CD14-positive monocyte (primary cell): ENCODE data around the gene VAMP3. TPM values are rescaled to one million over a fixed set of nuclear protein-coding genes. Genes with fewer than 3 reads are reported as not detected.

Source experiments
- DNase-seq, 3 donors: peaks; one replicate each; pipeline ENCODE4 v3.0.0-alpha.2; 2011 to 2022
- H2AFZ ChIP-seq: 2 replicates; pipeline ENCODE4 v1.6.0; 2012; ENCODE audit warnings: mild to moderate bottlenecking, low read depth, low read length, inconsistent platforms; ENCODE audit not compliant: insufficient read depth, poor library complexity, severe bottlenecking
- H3K27ac ChIP-seq, 2 donors: 1 replicate in 1 of 2; 2 replicates in 1 of 2; pipeline ENCODE4 v1.5.1; 2012 to 2013; ENCODE audit warnings: low read length in 2 of 2, control low read depth in 1 of 2, inconsistent platforms in 1 of 2, low read depth in 1 of 2, mild to moderate bottlenecking in 1 of 2
- H3K27me3 ChIP-seq, 2 donors: one replicate each; pipeline versions ENCODE4 v1.6.0 to v1.6.1; 2011 to 2013; ENCODE audit warnings: low read length in 2 of 2; ENCODE audit not compliant: control insufficient read depth in 2 of 2, insufficient read depth in 2 of 2
- H3K36me3 ChIP-seq, 2 donors: replicated peaks in 1 of 2; 1 replicate in 1 of 2; 2 replicates in 1 of 2; pipeline versions ENCODE4 v1.5.1 to v1.6.1; 2012 to 2013; ENCODE audit warnings: low read length in 2 of 2, control low read depth in 1 of 2, inconsistent platforms in 1 of 2, mild to moderate bottlenecking in 1 of 2; ENCODE audit not compliant: insufficient read depth in 2 of 2, control insufficient read depth in 1 of 2
- H3K4me1 ChIP-seq, 2 donors: 1 replicate in 1 of 2; 2 replicates in 1 of 2; pipeline versions ENCODE4 v1.5.1 to v1.6.1; 2012 to 2013; ENCODE audit warnings: low read length in 2 of 2, control low read depth in 1 of 2, inconsistent platforms in 1 of 2, mild to moderate bottlenecking in 1 of 2, moderate library complexity in 1 of 2; ENCODE audit not compliant: insufficient read depth in 2 of 2, control insufficient read depth in 1 of 2
- H3K4me2 ChIP-seq: replicated peaks from 2 replicates; pipeline ENCODE3; 2012; ENCODE audit warnings: low read length, moderate library complexity, mild to moderate bottlenecking; ENCODE audit not compliant: poor library complexity, severe bottlenecking; ENCODE audit errors: extremely low read depth
- H3K4me3 ChIP-seq, 3 experiments: fragments of 200-600 bp in 1 of 3; sonication (generic) in 1 of 3; replicated peaks in 1 of 3; 1 replicate in 2 of 3; 2 replicates in 1 of 3; pipeline ENCODE4 v1.5.1; 2011 to 2013; ENCODE audit warnings: low read length in 3 of 3, mild to moderate bottlenecking in 3 of 3, control low read depth in 2 of 3, low read depth in 2 of 3, inconsistent platforms in 1 of 3, moderate library complexity in 1 of 3
- H3K79me2 ChIP-seq: 2 replicates; pipeline ENCODE4 v1.6.0; 2012; ENCODE audit warnings: mild to moderate bottlenecking, control low read depth, inconsistent platforms, low read length, moderate library complexity; ENCODE audit not compliant: insufficient read depth
- H3K9ac ChIP-seq: 2 replicates; pipeline ENCODE4 v1.6.0; 2017; ENCODE audit warnings: low read length, mild to moderate bottlenecking; ENCODE audit not compliant: insufficient read depth, poor library complexity, severe bottlenecking
- H3K9me3 ChIP-seq, 2 donors: replicated peaks in 1 of 2; 1 replicate in 1 of 2; 2 replicates in 1 of 2; pipeline versions ENCODE4 v1.5.1 to v1.6.1; 2012 to 2013; ENCODE audit warnings: low read length in 2 of 2, control low read depth in 1 of 2; ENCODE audit not compliant: control insufficient read depth in 1 of 2, insufficient read depth in 1 of 2
- H4K20me1 ChIP-seq: 2 replicates; pipeline ENCODE4 v1.6.0; 2012; ENCODE audit warnings: mild to moderate bottlenecking, low read length, control low read depth, moderate library complexity; ENCODE audit not compliant: insufficient read depth
- H3K27ac Mint-ChIP-seq, 7 donors: one replicate each; pipeline ENCODE4 v1.8.0; 2020; ENCODE audit warnings: mild to moderate bottlenecking in 7 of 7, mixed read lengths in 7 of 7, moderate library complexity in 6 of 7, inconsistent platforms in 2 of 7
- H3K27me3 Mint-ChIP-seq, 3 donors: one replicate each; pipeline ENCODE4 v1.8.0; 2021 to 2022; ENCODE audit warnings: low read depth in 3 of 3, mild to moderate bottlenecking in 3 of 3, mixed read lengths in 3 of 3, moderate library complexity in 3 of 3, inconsistent platforms in 1 of 3
- H3K36me3 Mint-ChIP-seq, 2 donors: one replicate each; pipeline ENCODE4 v1.8.0; 2020; ENCODE audit warnings: mixed read lengths in 2 of 2, inconsistent platforms in 1 of 2, mild to moderate bottlenecking in 1 of 2
- H3K4me1 Mint-ChIP-seq: one replicate; pipeline ENCODE4 v1.8.0; 2020; ENCODE audit warnings: mild to moderate bottlenecking, mixed read lengths
- H3K4me3 Mint-ChIP-seq, 2 donors: one replicate each; pipeline ENCODE4 v1.8.0; 2020; ENCODE audit warnings: mild to moderate bottlenecking in 2 of 2, mixed read lengths in 2 of 2, moderate library complexity in 1 of 2
- H3K9me3 Mint-ChIP-seq, 7 donors: one replicate each; pipeline ENCODE4 v1.8.0; 2020 to 2022; ENCODE audit warnings: mixed read lengths in 7 of 7, mild to moderate bottlenecking in 6 of 7, moderate library complexity in 6 of 7, inconsistent platforms in 2 of 7
- CTCF ChIP-seq: fragments of 200-600 bp; IDR thresholded peaks from one replicate; pipeline ENCODE4 v1.8.0; 2022; ENCODE audit warnings: antibody characterized with exemption, mild to moderate bottlenecking
- WGBS: methylation state at CpG from one replicate; pipeline ENCODE4 v1.1.5; 2013; ENCODE audit warnings: missing lambda C conversion rate; ENCODE audit not compliant: insufficient coverage; 5-methylcytosine and 5-hydroxymethylcytosine counted together
- intact Hi-C, 2 donors: fragments of 100-400 bp; cut with micrococcal nuclease; formaldehyde crosslinking; loops; one replicate each; pipeline versions ENCODE4 v1.15.0 to v1.15.1; 2023
- polyA plus RNA-seq, 3 donors: library from polyadenylated mRNA; depleted of rRNA in 1 of 3; unstranded in 2 of 3; stranded (reverse) in 1 of 3; fragments of 300-500 nt in 2 of 3; fragments of >200 nt in 1 of 3; fragmentation: Illumina TruSeq in 2 of 3; gene quantifications; 1 replicate in 2 of 3; 2 replicates in 1 of 3; pipeline ENCODE4 v1.2.3, GENCODE V29; 2012 to 2021

Gene VAMP3
- polyA plus RNA-seq, 3 donors, result 106 to 149 (median 138) TPM

GRCh38 chr1:7784492-7785071 is 13.5 kb downstream of the VAMP3 start:
- Mint-ChIP-seq H3K9me3 (peaks cover 3 to 13% (median 9%) of the 10 kb centered on the region in 7 donors), H3K27me3 (peaks cover 0 to 6% (median 0%) of the 10 kb centered on the region in 3 donors), H3K4me1 (peaks cover 47% of the 10 kb centered on the region), H3K4me3 (peak overlapping the region; percentile 15 to 21), H3K27ac (peak overlapping the region in 4 of 7 donors; percentile 15 to 76 (median 38)), H3K36me3 (peaks cover 14 to 18% of the 10 kb centered on the region in 2 donors)
- intact Hi-C loops, result loop anchor here (2.0 to 5.0 kb wide), 3 partner anchors 14 to 178 kb away; partner anchors contain the start of genes PARK7 (in 1 of the 2) and VAMP3 (in 1 of the 2)
- Histone ChIP-seq H3K4me1 (peaks cover 41 to 53% of the 10 kb centered on the region in 2 donors), H3K9me3 (peaks cover 1 to 10% of the 10 kb centered on the region in 2 donors), H2AFZ (peak overlapping the region; percentile 62), H3K79me2 (no peaks in the 10 kb centered on the region), H3K4me3 (no peak overlapping the region), H3K27me3 (no peaks in the 10 kb centered on the region), H3K27ac (no peak overlapping the region), H3K4me2 (no peak overlapping the region), H3K9ac (no peak overlapping the region), H4K20me1 (peaks cover 1% of the 10 kb centered on the region), H3K36me3 (peaks cover 11 to 16% of the 10 kb centered on the region in 2 donors)
- WGBS, result 59% methylated on average over 43 of the region's 52 CpGs
- DNase-seq, result peak in 1 of 3 donors; percentile 7
- TF ChIP-seq CTCF, result no peak

DNA sequence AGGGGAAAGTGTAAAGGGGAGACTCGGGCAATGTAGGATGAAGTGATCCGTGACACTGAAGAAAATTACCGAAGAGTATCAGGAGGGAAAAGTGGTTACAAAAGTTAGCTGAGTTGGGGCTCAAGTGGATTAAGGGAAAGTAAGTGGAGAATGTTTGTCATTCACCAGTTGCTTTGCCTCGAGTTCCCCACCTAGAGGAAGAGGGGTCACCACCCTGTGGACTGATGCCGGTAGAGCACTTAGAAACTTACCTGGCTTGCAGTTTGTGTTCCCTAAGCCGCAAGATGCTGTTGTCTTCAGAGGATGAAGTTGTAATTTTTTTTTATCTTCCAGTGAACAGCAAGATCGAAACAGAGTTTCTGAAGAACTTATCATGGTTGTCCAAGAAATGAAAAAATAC is 14.0 kb downstream of the VAMP3 start:
- H3K36me3 Mint-ChIP-seq, result peaks cover 13 to 16% of the 10 kb centered on the region in 2 donors
- peaks cover 6 to 11% of the 10 kb centered on the region in 2 donors for H3K9me3 ChIP-seq
- no peak overlapping the region for H3K9ac ChIP-seq
- H3K27me3 Mint-ChIP-seq, result peaks cover 0 to 6% (median 0%) of the 10 kb centered on the region in 3 donors
- peaks cover 7 to 18% (median 14%) of the 10 kb centered on the region in 7 donors for H3K9me3 Mint-ChIP-seq
- DNase-seq, result no peak
- H3K4me1 ChIP-seq, result peaks cover 41 to 53% of the 10 kb centered on the region in 2 donors
- H3K27ac ChIP-seq, result no peak overlapping the region
- H2AFZ ChIP-seq, result no peak overlapping the region
- no peak overlapping the region for H3K4me3 ChIP-seq
- H3K36me3 ChIP-seq, result peaks cover 8 to 10% of the 10 kb centered on the region in 2 donors
- no peaks in the 10 kb centered on the region for H3K27me3 ChIP-seq
- no peaks in the 10 kb centered on the region for H3K79me2 ChIP-seq
- H3K4me3 Mint-ChIP-seq, result peak overlapping the region; percentile 7 to 21
- H3K27ac Mint-ChIP-seq, result peak overlapping the region in 2 of 7 donors; percentile 15 to 28
- H4K20me1 ChIP-seq, result no peaks in the 10 kb centered on the region
- H3K4me2 ChIP-seq, result no peak overlapping the region
- TF ChIP-seq CTCF, result no peak
- intact Hi-C loops, result loop anchor here in 1 of 2 donors (2.0 kb wide), 1 partner anchor 14 kb away; the partner anchor contains the start of gene VAMP3
- WGBS, result 81% methylated on average over 4 of the region's 7 CpGs
- H3K4me1 Mint-ChIP-seq, result peaks cover 47% of the 10 kb centered on the region
